Fibroblast of lung (primary cell): Measurements from ENCODE around the gene HTRA3.

Experiments
- EZH2 ChIP-seq: IDR thresholded peaks from 2 replicates; pipeline ENCODE4 v1.5.1; 2012; ENCODE audit warnings: low read length, control low read depth, mild to moderate bottlenecking; ENCODE audit errors: missing control alignments
- TF ChIP-seq, protein P1 (sequence below), 2 donors: IDR thresholded peaks in 1 of 2; conservative IDR thresholded peaks in 1 of 2; 1 replicate in 1 of 2; 2 replicates in 1 of 2; pipeline ENCODE4 v1.5.1; 2011 to 2012; ENCODE audit warnings: low read length in 2 of 2, control low read depth in 1 of 2, inconsistent platforms in 1 of 2, low read depth in 1 of 2, mild to moderate bottlenecking in 1 of 2

DNA sequence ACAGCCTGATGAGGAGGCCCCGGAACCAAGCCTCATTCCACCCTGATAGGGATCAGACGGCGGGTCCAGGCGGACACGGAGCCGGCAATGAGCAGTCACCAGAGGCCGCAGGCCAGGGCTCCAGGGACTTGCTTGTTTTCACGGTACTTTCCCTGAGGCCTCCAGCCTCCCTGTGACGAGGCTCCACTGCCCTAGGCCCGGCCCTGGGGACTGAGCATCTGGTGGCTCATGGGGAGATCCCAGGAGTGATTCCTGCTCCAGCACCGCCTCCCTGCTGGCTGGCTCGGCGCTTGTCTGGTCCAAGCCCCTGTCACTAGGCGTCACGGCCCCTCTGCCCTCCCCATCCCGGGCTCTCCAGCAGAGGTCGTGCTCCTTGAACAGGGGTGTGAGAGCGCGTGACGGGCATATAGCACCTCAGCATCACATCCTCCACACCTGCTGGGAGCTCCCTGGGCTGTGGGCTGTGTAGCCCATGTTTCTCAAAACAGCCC lies 14.1 kb downstream of the HTRA3 start:
- TF ChIP-seq EZH2: no peak
- TF ChIP-seq, protein P1, sequence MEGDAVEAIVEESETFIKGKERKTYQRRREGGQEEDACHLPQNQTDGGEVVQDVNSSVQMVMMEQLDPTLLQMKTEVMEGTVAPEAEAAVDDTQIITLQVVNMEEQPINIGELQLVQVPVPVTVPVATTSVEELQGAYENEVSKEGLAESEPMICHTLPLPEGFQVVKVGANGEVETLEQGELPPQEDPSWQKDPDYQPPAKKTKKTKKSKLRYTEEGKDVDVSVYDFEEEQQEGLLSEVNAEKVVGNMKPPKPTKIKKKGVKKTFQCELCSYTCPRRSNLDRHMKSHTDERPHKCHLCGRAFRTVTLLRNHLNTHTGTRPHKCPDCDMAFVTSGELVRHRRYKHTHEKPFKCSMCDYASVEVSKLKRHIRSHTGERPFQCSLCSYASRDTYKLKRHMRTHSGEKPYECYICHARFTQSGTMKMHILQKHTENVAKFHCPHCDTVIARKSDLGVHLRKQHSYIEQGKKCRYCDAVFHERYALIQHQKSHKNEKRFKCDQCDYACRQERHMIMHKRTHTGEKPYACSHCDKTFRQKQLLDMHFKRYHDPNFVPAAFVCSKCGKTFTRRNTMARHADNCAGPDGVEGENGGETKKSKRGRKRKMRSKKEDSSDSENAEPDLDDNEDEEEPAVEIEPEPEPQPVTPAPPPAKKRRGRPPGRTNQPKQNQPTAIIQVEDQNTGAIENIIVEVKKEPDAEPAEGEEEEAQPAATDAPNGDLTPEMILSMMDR (conservative IDR thresholded peaks at IDR 0.05 in 1 of 2, IDR thresholded peaks at IDR 0.05 in 1 of 2; ENCODE audit: low read depth in 1 of 2, low read length in 2 of 2): no peak
